DMS53 treated with DMSO at 0.1 percent for 48 hours (cell line): ENCODE results near the gene ROBO1.

Source experiments
- DNase-seq: peaks from one replicate; lab custom pipeline; 2025; ENCODE audit not compliant: unreplicated experiment; lab: John Stamatoyannopoulos, UW

Gene ROBO1

GRCh38 chr3:78605178-78605577 is 1162.6 kb downstream of the ROBO1 start:
- DNase-seq: no peak

- DNase-seq: no peak
Observed at GRCh38 chr3:78604341-78604740, 1163.5 kb downstream of the ROBO1 start.

- no peak for DNase-seq
Observed at GRCh38 chr3:78601249-78601648, 1166.5 kb downstream of the ROBO1 start.

GRCh38 chr3:78589778-78590177 is 1178.0 kb downstream of the ROBO1 start:
- no peak for DNase-seq

- no peak for DNase-seq
Observed at GRCh38 chr3:78588906-78589621, 1178.7 kb downstream of the ROBO1 start.

GRCh38 chr3:78580681-78581080 is 1187.1 kb downstream of the ROBO1 start:
- no peak for DNase-seq

GRCh38 chr3:78571486-78571885 is 1196.3 kb downstream of the ROBO1 start:
- no peak for DNase-seq

GRCh38 chr3:78570496-78570895 is 1197.3 kb downstream of the ROBO1 start:
- DNase-seq: no peak

GRCh38 chr3:78569804-78570203 is 1198.0 kb downstream of the ROBO1 start:
- DNase-seq: no peak

- no peak for DNase-seq
Observed at GRCh38 chr3:78565712-78566111, 1202.1 kb downstream of the ROBO1 start.

- no peak for DNase-seq
Observed at GRCh38 chr3:78562328-78562727, 1205.5 kb downstream of the ROBO1 start.
